Pancreas (tissue), 10 donors: ENCODE measurements around the gene SPATA16. TPM values are rescaled to one million over a fixed set of nuclear protein-coding genes. Genes with fewer than 3 reads are reported as not detected.

Experiments
- ATAC-seq, 4 donors: fragments of 200-7000 bp; cut with Tn5 transposase; one replicate each; pipeline versions ENCODE4 v1.8.0 to v1.9.1; 2020; ENCODE audit warnings: mild to moderate bottlenecking in 4 of 4, moderate library complexity in 4 of 4
- DNase-seq, 6 donors: peaks; one replicate each; pipeline ENCODE4 v3.0.0-alpha.2; 2020
- FAIRE-seq: peaks from 2 replicates; lab custom pipeline; 2012; peaks lifted over from hg19 to GRCh38; lab: Jason Lieb, UNC
- H3K27ac ChIP-seq, 4 donors: fragments of 200-600 bp; sonication (generic); 1 replicate in 3 of 4; 2 replicates in 1 of 4; pipeline versions ENCODE4 v1.5.0 to v1.8.0; 2020
- H3K27me3 ChIP-seq, 4 donors: fragments of 200-600 bp; one replicate each; pipeline ENCODE4 v1.8.0; 2021
- H3K36me3 ChIP-seq, 3 donors: fragments of 200-600 bp; sonication (generic) in 1 of 3; one replicate each; pipeline versions ENCODE4 v1.5.0 to v1.8.0; 2020 to 2021
- H3K4me1 ChIP-seq, 3 donors: fragments of 200-600 bp; one replicate each; pipeline ENCODE4 v1.8.0; 2021
- H3K4me3 ChIP-seq, 4 donors: fragments of 200-600 bp; sonication (generic) in 2 of 4; one replicate each; pipeline versions ENCODE4 v1.5.0 to v1.8.0; 2020 to 2021
- H3K9me3 ChIP-seq, 4 donors: fragments of 200-600 bp; one replicate each; pipeline ENCODE4 v1.8.0; 2021
- CTCF ChIP-seq, 4 donors: fragments of 200-600 bp; sonication (generic) in 3 of 4; IDR thresholded peaks; one replicate each; pipeline versions ENCODE4 v1.5.0 to v1.8.0; 2021; ENCODE audit warnings: antibody characterized with exemption in 4 of 4
- WGBS, 2 donors: extraction: QIAGEN DNeasy Blood & Tissue Kit; methylation state at CpG; one replicate each; pipeline ENCODE4 v1.1.7; 2013; 5-methylcytosine and 5-hydroxymethylcytosine counted together
- intact Hi-C, 3 donors: fragments of 100-400 bp; cut with DNase I; formaldehyde crosslinking; loops; one replicate each; pipeline versions ENCODE4 v1.11.1 to v1.14.2; 2022
- polyA plus RNA-seq, 2 donors: library from polyadenylated mRNA; stranded (reverse); fragments of 200-250 nt; gene quantifications; one replicate each; pipeline ENCODE4 v1.2.3, GENCODE V29; 2013
- total RNA-seq, 6 donors: library from RNA; stranded (reverse); fragmentation: NEBNext Ultra II Directional in 4 of 6; extraction: Animal tissue kit (Norgen Biotek cat#: 25700) in 4 of 6; gene quantifications; one replicate each; pipeline versions ENCODE4 v1.2.1 to v1.2.4, GENCODE V29; 2021 to 2023
- donor health status: healthy with polysubstance abuse.
- donor health status: DM: no; HTN: no; CAD: no; lungs with moderate emphysema.
- donor health status: DM: no; HTN: no; CAD: no.
- donor health status: control.
- donor health status: control.
- donor health status: Bipolar disorder and iron deficiency.
- donor health status: DM: yes; HTN: yes; CAD: no.
- donor health status: DM: no; HTN: no; CAD: no.
- donor health status: DM: no; HTN: no; CAD: no.
- donor health status: DM: yes; HTN: yes; CAD: no.

The SPATA16 gene
- total and polyA plus RNA-seq, 8 donors: not detected

- no peak overlapping the region for H3K4me3 ChIP-seq
- H3K36me3 ChIP-seq: no peaks in the 10 kb centered on the region
- no peaks in the 10 kb centered on the region for H3K4me1 ChIP-seq
- H3K9me3 ChIP-seq: no peaks in the 10 kb centered on the region
- WGBS, 2 donors: 81 to 85% methylated on average over 3 of the region's 3 CpGs
- DNase-seq: no peak
- no peak for TF ChIP-seq CTCF (IDR thresholded peaks at IDR 0.05)
- FAIRE-seq: no peak
- intact Hi-C loops: no loop called here
- no peak overlapping the region for H3K27ac ChIP-seq
- no peaks in the 10 kb centered on the region for H3K27me3 ChIP-seq
- no peak for ATAC-seq
Measured at GRCh38 chr3:173003956-173004355, 137.1 kb downstream of the SPATA16 start.

- ATAC-seq: no peak
- intact Hi-C loops: no loop called here
- FAIRE-seq: no peak
Measured at GRCh38 chr3:173003471-173003870, 137.6 kb downstream of the SPATA16 start.

GRCh38 chr3:173001622-173002021 lies 139.4 kb downstream of the SPATA16 start:
- H3K4me1 ChIP-seq: no peaks in the 10 kb centered on the region
- TF ChIP-seq CTCF (IDR thresholded peaks at IDR 0.05): no peak
- H3K4me3 ChIP-seq: no peak overlapping the region
- DNase-seq (no peak), ATAC-seq (no peak), FAIRE-seq (no peak)
- H3K9me3 ChIP-seq: no peaks in the 10 kb centered on the region
- H3K36me3 ChIP-seq: no peaks in the 10 kb centered on the region
- intact Hi-C loops: no loop called here
- no peak overlapping the region for H3K27ac ChIP-seq
- H3K27me3 ChIP-seq: no peaks in the 10 kb centered on the region

More at GRCh38 chr3:173003471-173003870, 137.6 kb downstream of the SPATA16 start:
- 50 to 61% methylated on average over 2 of the region's 2 CpGs for WGBS, 2 donors
- Histone ChIP-seq H3K4me3 (no peak overlapping the region), H3K9me3 (no peaks in the 10 kb centered on the region), H3K4me1 (no peaks in the 10 kb centered on the region), H3K27me3 (no peaks in the 10 kb centered on the region), H3K27ac (no peak overlapping the region), H3K36me3 (no peaks in the 10 kb centered on the region)
- no peak for DNase-seq
- no peak for TF ChIP-seq CTCF (IDR thresholded peaks at IDR 0.05)

- no peaks in the 10 kb centered on the region for H3K36me3 ChIP-seq
- H3K9me3 ChIP-seq: no peaks in the 10 kb centered on the region
- intact Hi-C loops: no loop called here
- ATAC-seq (no peak), DNase-seq (no peak), FAIRE-seq (no peak)
- H3K4me1 ChIP-seq: no peaks in the 10 kb centered on the region
- TF ChIP-seq CTCF (IDR thresholded peaks at IDR 0.05): no peak
- H3K27me3 ChIP-seq: no peaks in the 10 kb centered on the region
- H3K27ac ChIP-seq: no peak overlapping the region
- H3K4me3 ChIP-seq: no peak overlapping the region
Measured at GRCh38 chr3:173000553-173000952, 140.5 kb downstream of the SPATA16 start.

- H3K4me1 ChIP-seq: no peaks in the 10 kb centered on the region
- no peaks in the 10 kb centered on the region for H3K36me3 ChIP-seq
- ATAC-seq: no peak
- 79 to 87% methylated on average over 2 of the region's 2 CpGs for WGBS, 2 donors
- no peak for FAIRE-seq
- intact Hi-C loops: no loop called here
- no peak for DNase-seq
- H3K9me3 ChIP-seq: no peaks in the 10 kb centered on the region
- H3K4me3 ChIP-seq: no peak overlapping the region
- no peak for TF ChIP-seq CTCF (IDR thresholded peaks at IDR 0.05)
- no peaks in the 10 kb centered on the region for H3K27me3 ChIP-seq
- no peak overlapping the region for H3K27ac ChIP-seq
Measured at GRCh38 chr3:172993412-172993811, 147.6 kb downstream of the SPATA16 start.
